Trophoblast cell (in vitro differentiated cells and primary cell): ENCODE data around the gene GRIA4.

Source experiments
- DNase-seq, 2 donors: peaks; one replicate each; pipeline ENCODE4 v3.0.0-alpha.2; 2016
- H2AFZ ChIP-seq: 2 replicates; pipeline ENCODE4 v1.6.1; 2013; ENCODE audit warnings: low read length, moderate library complexity, mild to moderate bottlenecking; ENCODE audit not compliant: insufficient read depth, poor library complexity
- H2AK5ac ChIP-seq: 2 replicates; pipeline ENCODE4 v1.6.1; 2013; ENCODE audit warnings: mild to moderate bottlenecking, low read length
- H2BK120ac ChIP-seq: 2 replicates; pipeline ENCODE4 v1.6.1; 2013; ENCODE audit warnings: low read length, mild to moderate bottlenecking, moderate library complexity; ENCODE audit not compliant: insufficient read depth, poor library complexity
- H2BK12ac ChIP-seq: 2 replicates; pipeline ENCODE4 v1.6.1; 2013; ENCODE audit warnings: mild to moderate bottlenecking, low read length, moderate library complexity
- H2BK5ac ChIP-seq: 2 replicates; pipeline ENCODE4 v1.6.1; 2013; ENCODE audit warnings: low read length, low read depth, moderate library complexity, mild to moderate bottlenecking; ENCODE audit not compliant: poor library complexity
- H3K14ac ChIP-seq: 2 replicates; pipeline ENCODE4 v1.6.1; 2013; ENCODE audit warnings: mild to moderate bottlenecking, low read length
- H3K18ac ChIP-seq: 2 replicates; pipeline ENCODE4 v1.6.1; 2013; ENCODE audit warnings: mild to moderate bottlenecking, low read length
- H3K23ac ChIP-seq: 2 replicates; pipeline ENCODE4 v1.6.1; 2013; ENCODE audit warnings: low read length
- H3K27ac ChIP-seq: 2 replicates; pipeline ENCODE4 v1.5.1; 2013; ENCODE audit warnings: low read depth, mild to moderate bottlenecking, inconsistent platforms, low read length, moderate library complexity
- H3K27me3 ChIP-seq: 2 replicates; pipeline ENCODE4 v1.6.1; 2013; ENCODE audit warnings: inconsistent platforms, mild to moderate bottlenecking, low read length, moderate library complexity; ENCODE audit not compliant: insufficient read depth
- H3K36me3 ChIP-seq, 2 experiments: 1 replicate in 1 of 2; 2 replicates in 1 of 2; pipeline ENCODE4 v1.6.1; 2013; ENCODE audit warnings: low read length in 2 of 2, mild to moderate bottlenecking in 2 of 2, moderate library complexity in 1 of 2; ENCODE audit not compliant: insufficient read depth in 2 of 2, control insufficient read depth in 1 of 2
- H3K4ac ChIP-seq: 2 replicates; pipeline ENCODE4 v1.6.1; 2013; ENCODE audit warnings: low read depth, mild to moderate bottlenecking, low read length, moderate library complexity
- H3K4me1 ChIP-seq, 2 experiments: 1 replicate in 1 of 2; 2 replicates in 1 of 2; pipeline ENCODE4 v1.6.1; 2013; ENCODE audit warnings: low read length in 2 of 2, mild to moderate bottlenecking in 2 of 2, moderate library complexity in 1 of 2; ENCODE audit not compliant: insufficient read depth in 2 of 2, control insufficient read depth in 1 of 2
- H3K4me2 ChIP-seq: 2 replicates; pipeline ENCODE4 v1.6.1; 2013; ENCODE audit warnings: inconsistent platforms, mild to moderate bottlenecking, low read length, moderate library complexity
- H3K4me3 ChIP-seq: 2 replicates; pipeline ENCODE4 v1.5.1; 2013; ENCODE audit warnings: mild to moderate bottlenecking, low read depth, low read length, inconsistent platforms
- H3K79me1 ChIP-seq: one replicate; pipeline ENCODE4 v1.6.1; 2013; ENCODE audit warnings: low read length
- H3K79me2 ChIP-seq: 2 replicates; pipeline ENCODE4 v1.6.1; 2013; ENCODE audit warnings: low read length, mild to moderate bottlenecking; ENCODE audit not compliant: control insufficient read depth, insufficient read depth, poor library complexity
- H3K9ac ChIP-seq: 2 replicates; pipeline ENCODE4 v1.6.1; 2013; ENCODE audit warnings: mild to moderate bottlenecking, low read length
- H3K9me3 ChIP-seq: 2 replicates; pipeline ENCODE4 v1.6.1; 2013; ENCODE audit warnings: low read depth, mild to moderate bottlenecking, control low read depth, inconsistent platforms, low read length; ENCODE audit not compliant: insufficient read depth
- H4K12ac ChIP-seq: 2 replicates; pipeline ENCODE4 v1.6.1; 2013; ENCODE audit warnings: low read depth, mild to moderate bottlenecking, low read length, moderate library complexity
- H4K8ac ChIP-seq: 2 replicates; pipeline ENCODE4 v1.6.1; 2013; ENCODE audit warnings: low read depth, mild to moderate bottlenecking, low read length, moderate library complexity
- H4K91ac ChIP-seq: one replicate; pipeline ENCODE4 v1.6.1; 2013; ENCODE audit warnings: low read depth, mild to moderate bottlenecking, low read length, moderate library complexity
- WGBS: extraction: QIAGEN DNeasy Blood & Tissue Kit; methylation state at CpG from one replicate; pipeline ENCODE4 v1.1.7; 2013; ENCODE audit warnings: missing lambda C conversion rate; ENCODE audit not compliant: insufficient read length, insufficient coverage; ENCODE audit errors: extremely low coverage; 5-methylcytosine and 5-hydroxymethylcytosine counted together

GRIA4 gene

DNA sequence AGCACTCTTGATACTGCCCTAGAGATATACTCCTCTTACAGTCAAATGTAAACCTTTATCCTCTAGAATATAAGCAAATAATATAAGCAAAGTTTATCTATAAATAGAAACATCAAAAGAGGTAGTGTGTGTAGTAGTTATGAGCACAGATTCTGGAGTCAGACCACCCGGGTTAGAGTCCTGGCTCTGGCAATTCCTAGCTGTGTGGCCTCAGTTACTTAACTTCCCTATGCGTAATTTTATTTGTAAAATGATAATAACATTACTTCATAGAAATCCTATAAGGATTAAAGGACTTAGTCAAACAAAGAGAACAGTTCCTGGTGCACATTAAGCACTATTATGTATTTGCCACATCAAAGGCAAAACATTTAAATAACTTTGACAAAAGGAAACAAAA lies 405.2 kb downstream of the GRIA4 start:
- H3K27me3 ChIP-seq: no peaks in the 10 kb centered on the region
- H3K23ac ChIP-seq: no peak overlapping the region
- no peak overlapping the region for H3K4ac ChIP-seq
- H3K36me3 ChIP-seq: peaks cover 0 to 4% of the 10 kb centered on the region in 2 experiments
- no peak overlapping the region for H3K4me3 ChIP-seq
- H3K18ac ChIP-seq: no peak overlapping the region
- WGBS: no CpG with 5 or more reads among the region's 2 CpGs
- no peak for DNase-seq
- no peak overlapping the region for H3K4me2 ChIP-seq
- no peak overlapping the region for H2AFZ ChIP-seq
- no peak overlapping the region for H2BK5ac ChIP-seq
- no peak overlapping the region for H3K9ac ChIP-seq
- no peak overlapping the region for H2AK5ac ChIP-seq
- no peak overlapping the region for H4K8ac ChIP-seq
- no peak overlapping the region for H4K91ac ChIP-seq
- no peaks in the 10 kb centered on the region for H3K9me3 ChIP-seq
- no peaks in the 10 kb centered on the region for H3K4me1 ChIP-seq
- H3K79me1 ChIP-seq: no peaks in the 10 kb centered on the region
- no peak overlapping the region for H2BK120ac ChIP-seq
- H2BK12ac ChIP-seq: no peak overlapping the region
- H4K12ac ChIP-seq: no peak overlapping the region
- H3K14ac ChIP-seq: no peak overlapping the region
- H3K27ac ChIP-seq: no peak overlapping the region
- no peaks in the 10 kb centered on the region for H3K79me2 ChIP-seq

DNA sequence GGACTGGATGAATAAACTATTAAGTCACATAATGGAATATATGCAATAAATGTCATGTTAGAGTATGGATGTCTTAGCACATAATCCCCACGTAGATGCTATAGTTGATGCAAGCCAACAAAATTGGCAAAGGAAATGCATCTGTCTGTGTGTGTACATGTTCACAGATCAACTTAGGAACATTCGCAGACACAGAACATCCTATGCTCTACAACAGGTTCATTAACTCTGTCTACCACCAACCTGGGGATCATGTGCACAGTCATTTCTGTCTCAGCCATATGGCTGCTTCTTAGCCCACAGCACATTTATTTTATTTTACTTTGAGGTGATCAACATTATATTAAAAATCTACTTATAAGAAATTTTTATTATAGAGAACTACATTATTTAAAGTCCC lies 407.2 kb downstream of the GRIA4 start:
- Histone ChIP-seq H3K36me3 (no peaks in the 10 kb centered on the region), H4K12ac (no peak overlapping the region), H2BK120ac (no peak overlapping the region), H2AFZ (no peak overlapping the region), H3K9me3 (no peaks in the 10 kb centered on the region), H4K8ac (no peak overlapping the region), H3K14ac (no peak overlapping the region), H2BK12ac (no peak overlapping the region), H3K23ac (no peak overlapping the region), H2AK5ac (no peak overlapping the region), H3K27me3 (no peaks in the 10 kb centered on the region), H3K4me2 (no peak overlapping the region), H3K79me2 (peaks cover 4% of the 10 kb centered on the region), H3K27ac (no peak overlapping the region), H3K4ac (no peak overlapping the region), H4K91ac (no peak overlapping the region), H3K9ac (no peak overlapping the region), H3K18ac (no peak overlapping the region), H3K79me1 (peaks cover 4% of the 10 kb centered on the region), H2BK5ac (no peak overlapping the region), H3K4me3 (no peak overlapping the region), H3K4me1 (no peaks in the 10 kb centered on the region)
- DNase-seq: no peak
- WGBS: no CpG with 5 or more reads among the region's 2 CpGs

DNA sequence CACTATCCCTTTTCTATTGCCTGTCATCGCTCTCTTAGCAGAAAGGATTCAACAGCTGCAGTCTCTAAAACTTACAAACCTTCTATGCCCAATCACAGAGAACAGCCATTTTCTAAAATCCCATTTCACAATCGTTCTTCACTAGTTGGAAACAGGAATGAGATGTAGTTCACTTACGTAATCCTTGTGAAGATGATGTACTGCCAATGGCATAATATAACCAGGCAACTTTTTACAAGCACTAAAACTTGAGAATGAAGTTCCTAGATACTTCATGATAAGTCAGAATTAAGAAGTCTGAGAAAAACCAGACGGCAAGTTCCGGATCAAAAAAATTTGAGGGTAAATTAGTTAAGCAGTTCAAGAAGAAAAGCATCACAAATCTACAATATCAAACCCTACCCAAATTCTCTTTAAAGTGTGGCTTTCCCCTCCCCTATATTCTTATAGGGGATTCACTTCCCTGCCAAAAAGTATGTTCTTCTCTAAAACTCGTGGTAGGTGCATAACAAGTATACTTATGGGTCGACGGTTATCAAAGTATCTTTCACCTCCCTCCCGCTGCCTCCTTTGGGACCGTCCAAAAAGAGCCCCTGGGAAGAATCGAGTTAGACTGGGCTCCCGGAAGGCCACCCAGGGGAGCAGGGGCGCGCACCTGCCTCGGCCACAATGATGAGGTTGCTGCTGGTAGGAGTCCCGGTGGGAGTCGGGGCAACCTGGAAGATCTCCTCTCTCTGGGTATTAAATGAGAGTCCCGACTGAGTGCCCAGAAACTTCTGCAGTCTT lies 411.5 kb downstream of the GRIA4 start:
- peak in 1 of 2 donors; percentile 16 for DNase-seq
- peak overlapping the region; percentile 58 for H4K91ac ChIP-seq
- peaks cover 4% of the 10 kb centered on the region for H3K79me2 ChIP-seq
- H3K14ac ChIP-seq: peak overlapping the region; percentile 50
- peak overlapping the region; percentile 1 for H2BK5ac ChIP-seq
- H4K12ac ChIP-seq: peak overlapping the region; percentile 55
- H2BK12ac ChIP-seq: no peak overlapping the region
- H3K4ac ChIP-seq: peak overlapping the region; percentile 42
- peak overlapping the region; percentile 18 for H3K18ac ChIP-seq
- H3K79me1 ChIP-seq: peaks cover 4% of the 10 kb centered on the region
- no peaks in the 10 kb centered on the region for H3K4me1 ChIP-seq
- peak overlapping the region; percentile 85 for H4K8ac ChIP-seq
- no peak overlapping the region for H2AK5ac ChIP-seq
- H3K27ac ChIP-seq: no peak overlapping the region
- peak overlapping the region; percentile 90 for H3K4me2 ChIP-seq
- no peaks in the 10 kb centered on the region for H3K27me3 ChIP-seq
- H3K4me3 ChIP-seq: peak overlapping the region; percentile 97
- no peaks in the 10 kb centered on the region for H3K9me3 ChIP-seq
- no peak overlapping the region for H2BK120ac ChIP-seq
- no CpG with 5 or more reads among the region's 18 CpGs for WGBS
- H3K9ac ChIP-seq: peak overlapping the region; percentile 47
- no peak overlapping the region for H3K23ac ChIP-seq
- peak overlapping the region; percentile 91 for H2AFZ ChIP-seq
- H3K36me3 ChIP-seq: no peaks in the 10 kb centered on the region

DNA sequence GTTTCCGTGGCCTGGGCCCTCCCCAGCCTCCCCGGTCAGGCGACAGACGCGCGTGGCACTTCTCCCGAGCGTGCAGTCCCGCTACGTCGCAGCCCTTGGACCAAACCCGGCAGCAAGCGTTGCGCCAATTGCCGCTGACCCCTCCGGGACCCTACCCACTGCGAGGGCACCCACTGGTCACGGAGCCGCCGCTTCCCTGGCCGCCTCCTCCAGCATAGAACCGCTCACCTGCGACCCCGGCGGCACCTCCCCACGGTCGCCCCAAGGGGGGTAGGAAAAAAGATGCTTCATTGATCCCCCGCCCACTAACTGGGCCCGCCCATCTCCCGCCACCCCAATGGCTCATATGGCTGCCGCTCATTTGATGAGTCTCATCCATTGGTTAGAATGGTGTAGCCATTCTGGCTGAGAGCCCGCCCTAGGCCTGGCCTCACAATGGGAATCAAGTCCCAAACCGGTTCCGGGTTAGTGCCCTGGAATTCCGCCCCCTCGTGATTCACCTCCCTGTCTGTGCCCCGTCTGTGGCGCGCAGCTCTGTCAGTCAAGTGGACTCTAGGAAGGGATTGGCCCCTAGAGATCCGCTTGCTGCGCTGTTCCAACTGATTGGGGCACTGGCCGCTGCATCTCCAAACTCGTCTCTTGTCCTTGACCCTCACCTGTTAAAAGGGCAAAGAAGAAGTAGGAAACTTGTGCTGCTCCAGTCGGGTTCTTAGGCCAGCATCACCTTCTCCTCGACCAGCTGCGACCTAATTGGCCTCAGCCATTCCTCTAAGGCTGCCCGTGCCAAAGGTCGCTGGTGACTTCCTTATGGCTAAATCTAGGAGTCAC lies 412.3 kb downstream of the GRIA4 start, which contains the start of gene MSANTD4:
Gene MSANTD4 (minus strand): TSS at position 274 of the 828 bp plus-strand sequence. CDS start 11,323 bp downstream, outside the sequence.
- Histone ChIP-seq H2BK5ac (peak within 1 kb of the TSS; percentile 1), H4K12ac (peak within 1 kb of the TSS; percentile 58), H2AFZ (peak within 1 kb of the TSS; percentile 96), H3K79me2 (peaks cover 4% of the 10 kb centered on the region), H3K4me2 (peak within 1 kb of the TSS; percentile 90), H4K8ac (peak within 1 kb of the TSS; percentile 90), H3K27me3 (no peaks in the 10 kb centered on the region), H3K9me3 (no peaks in the 10 kb centered on the region), H3K27ac (no peak within 1 kb of the TSS), H3K4ac (peak within 1 kb of the TSS; percentile 42), H4K91ac (peak within 1 kb of the TSS; percentile 58), H3K4me3 (peak within 1 kb of the TSS; percentile 97), H3K23ac (no peak within 1 kb of the TSS), H2BK120ac (no peak within 1 kb of the TSS), H3K36me3 (no peaks in the 10 kb centered on the region), H3K14ac (peak within 1 kb of the TSS; percentile 74), H3K4me1 (no peaks in the 10 kb centered on the region), H3K9ac (peak within 1 kb of the TSS; percentile 47), H3K18ac (peak within 1 kb of the TSS; percentile 18), H2BK12ac (no peak within 1 kb of the TSS), H3K79me1 (peaks cover 4% of the 10 kb centered on the region), H2AK5ac (no peak within 1 kb of the TSS)
- no CpG with 5 or more reads among the region's 48 CpGs for WGBS
- peak; percentile 99 for DNase-seq
